GM13976 (cell line): ENCODE measurements around the gene PGRMC2.

Experiments
- DNase-seq: peaks from one replicate; pipeline ENCODE4 v3.0.0; 2012; ENCODE audit warnings: low spot score
- CTCF ChIP-seq: IDR thresholded peaks from 2 replicates; pipeline ENCODE4 v1.5.1; 2012; ENCODE audit warnings: borderline replicate concordance, mild to moderate bottlenecking; ENCODE audit not compliant: insufficient read depth; ENCODE audit errors: extremely low read depth, missing control alignments, control extremely low read depth
- in situ Hi-C: fragments of 300-500 bp; cut with MboI; formaldehyde crosslinking; loops from one replicate; pipeline ENCODE4 v1.12.0; 2022; ENCODE audit warnings: low sequenced_read_pairs, mixed read lengths, inconsistent platforms; ENCODE audit not compliant: unreplicated experiment

The PGRMC2 gene

GRCh38 chr4:128286474-128287058 is 1.0 kb downstream of the PGRMC2 start:
- TF ChIP-seq CTCF, result no peak
- in situ Hi-C loops, result no loop called here
- peak; percentile 62 for DNase-seq

DNA sequence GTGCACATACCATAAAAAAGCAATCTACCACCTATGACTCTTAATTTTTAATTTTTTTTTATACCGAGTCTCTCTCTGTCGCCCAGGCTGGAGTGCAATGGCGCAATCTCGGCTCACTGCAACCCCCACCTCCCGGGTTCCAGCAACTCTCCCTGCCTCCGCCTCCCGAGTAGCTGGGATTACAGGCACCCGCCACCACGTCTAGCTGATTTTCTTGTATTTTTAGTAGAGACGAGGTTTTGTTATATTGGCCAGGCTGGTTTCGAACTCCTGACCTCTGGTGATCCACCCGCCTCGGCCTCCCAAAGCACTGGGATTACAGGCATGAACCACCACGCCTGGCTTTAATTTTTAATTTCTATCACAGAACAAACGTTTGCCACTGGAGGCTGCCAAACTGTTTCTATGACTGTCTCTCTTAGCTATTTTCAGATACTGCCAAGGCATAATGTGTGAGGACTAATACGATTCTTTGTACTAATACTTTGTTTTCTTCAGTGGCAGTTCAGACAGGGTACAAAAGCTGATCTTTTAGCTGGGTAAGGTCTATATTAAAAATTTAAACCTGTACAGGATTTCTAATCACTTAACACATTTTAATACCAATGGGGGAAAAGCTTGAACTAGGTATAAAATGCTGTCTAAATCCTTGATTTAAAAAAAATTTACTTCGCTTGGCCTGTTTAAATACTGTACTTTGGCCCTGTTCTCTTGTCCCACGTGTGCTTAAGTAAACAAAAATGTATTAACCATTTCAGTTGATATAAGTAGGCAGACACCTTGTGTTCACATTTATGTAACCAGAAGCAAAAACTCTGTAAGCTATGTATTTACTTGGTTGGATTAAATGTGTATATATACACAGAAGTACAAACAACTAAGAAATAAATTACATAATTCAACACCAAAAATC is 2.3 kb downstream of the PGRMC2 start:
- DNase-seq, result no peak
- in situ Hi-C loops, result no loop called here

GRCh38 chr4:128284317-128284716 is 3.3 kb downstream of the PGRMC2 start:
- in situ Hi-C loops, result no loop called here
- TF ChIP-seq CTCF, result no peak

More for the DNA sequence above, 2.3 kb downstream of the PGRMC2 start:
- TF ChIP-seq CTCF, result no peak

GRCh38 chr4:128283071-128283470 is 4.5 kb downstream of the PGRMC2 start:
- no peak for TF ChIP-seq CTCF
- in situ Hi-C loops, result no loop called here
- no peak for DNase-seq

More at GRCh38 chr4:128284317-128284716, 3.3 kb downstream of the PGRMC2 start:
- no peak for DNase-seq

DNA sequence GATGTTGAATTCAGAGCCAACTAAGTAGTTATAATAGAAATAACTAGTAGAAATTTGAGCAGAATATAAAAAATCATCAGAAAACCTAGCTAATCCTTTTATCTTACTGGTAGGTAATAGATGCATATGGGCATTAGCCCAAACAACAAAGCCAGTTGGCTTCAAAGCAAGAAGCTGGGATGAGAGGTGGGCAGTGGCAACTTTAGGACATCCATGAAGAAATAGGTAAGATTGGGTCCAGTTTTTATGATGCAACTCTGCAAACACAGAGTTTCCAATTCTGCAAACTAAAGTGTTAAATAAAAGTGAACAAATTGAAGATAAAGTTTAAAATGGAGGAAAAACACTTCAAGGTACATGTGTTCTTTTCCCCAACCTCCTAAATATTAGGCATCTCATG is 5.1 kb downstream of the PGRMC2 start:
- TF ChIP-seq CTCF, result no peak
- in situ Hi-C loops, result no loop called here

GRCh38 chr4:128281354-128281753 is 6.3 kb downstream of the PGRMC2 start:
- in situ Hi-C loops, result no loop called here
- no peak for TF ChIP-seq CTCF
- no peak for DNase-seq

More for the DNA sequence above, 5.1 kb downstream of the PGRMC2 start:
- no peak for DNase-seq
